Effector CD4-positive, alpha-beta T cell (primary cell): ENCODE measurements around the gene C11orf65.

Experiments
- DNase-seq: peaks from one replicate; pipeline ENCODE4 v3.0.0-alpha.2; 2020

The C11orf65 gene

DNA sequence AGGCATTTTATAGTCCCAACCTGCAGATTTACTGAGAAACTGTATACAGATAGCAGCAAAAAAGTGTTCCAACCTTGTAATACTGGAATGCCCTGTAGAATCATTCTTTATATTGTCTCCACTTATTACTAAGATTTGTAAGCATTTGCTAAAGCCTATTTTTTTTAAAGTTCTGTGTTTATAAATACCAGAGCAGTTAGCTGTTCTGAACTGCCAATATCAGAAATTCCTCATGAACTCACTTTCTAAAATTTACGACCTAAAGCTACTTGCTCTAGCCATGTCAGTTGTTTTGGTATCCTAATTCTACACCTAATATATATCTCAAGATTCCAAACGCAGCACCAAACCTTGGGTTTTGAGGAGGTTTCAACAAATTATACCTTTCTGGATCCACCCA, 103.2 kb downstream of the C11orf65 start:
- DNase-seq: no peak

DNA sequence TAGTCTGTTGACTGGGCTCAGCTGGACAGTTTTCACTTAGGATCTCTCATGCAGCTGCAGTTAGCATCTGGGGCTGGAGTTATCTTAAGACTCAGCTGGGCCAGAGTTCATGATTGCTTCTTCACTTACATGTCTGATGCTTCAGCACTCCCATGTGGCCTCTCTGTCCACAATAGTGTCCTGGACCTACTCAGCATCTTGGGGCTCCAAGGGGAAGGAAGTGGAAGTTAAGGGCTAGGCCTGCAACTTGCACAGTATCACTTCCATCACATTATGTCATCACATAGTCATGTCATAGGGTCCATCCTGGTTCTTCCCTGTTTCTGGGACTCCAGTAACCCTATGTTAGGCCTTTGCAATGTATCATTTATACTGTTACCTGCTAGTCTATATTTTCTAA, 115.9 kb downstream of the C11orf65 start:
- DNase-seq: no peak

DNA sequence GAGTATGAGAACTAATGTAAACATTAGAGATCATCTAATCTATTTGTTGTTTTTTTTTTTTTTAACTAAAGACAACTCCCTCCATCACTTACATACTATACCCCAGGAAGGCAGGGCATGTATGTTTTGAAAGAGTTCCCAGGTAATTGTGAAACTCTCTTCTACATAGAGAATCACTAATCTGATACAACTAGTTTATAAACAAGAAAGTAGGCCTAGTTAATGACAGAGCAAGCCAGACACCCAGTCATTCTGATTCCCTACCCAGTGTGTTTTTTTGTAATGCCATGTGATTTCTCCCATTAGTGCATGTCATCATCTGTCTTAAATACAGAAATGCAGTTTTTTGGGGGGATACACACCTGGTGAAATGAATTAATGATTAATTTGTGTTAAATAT, 120.9 kb downstream of the C11orf65 start:
- no peak for DNase-seq

DNA sequence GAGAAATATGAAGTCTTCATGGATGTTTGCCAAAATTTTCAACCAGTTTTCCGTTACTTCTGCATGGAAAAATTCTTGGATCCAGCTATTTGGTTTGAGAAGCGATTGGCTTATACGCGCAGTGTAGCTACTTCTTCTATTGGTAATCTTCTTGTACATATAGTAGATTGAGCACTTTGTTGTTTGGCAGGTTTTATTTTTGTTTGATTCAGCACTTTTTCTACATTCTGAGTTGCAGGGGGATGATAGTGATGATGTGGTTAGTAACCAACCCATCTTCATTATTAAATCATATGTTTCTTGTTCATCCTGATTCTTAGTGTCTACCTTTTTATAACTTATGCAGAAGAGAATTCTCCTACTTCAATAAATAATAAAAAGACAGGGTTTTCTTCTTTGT, 121.6 kb downstream of the C11orf65 start:
- DNase-seq: no peak

DNA sequence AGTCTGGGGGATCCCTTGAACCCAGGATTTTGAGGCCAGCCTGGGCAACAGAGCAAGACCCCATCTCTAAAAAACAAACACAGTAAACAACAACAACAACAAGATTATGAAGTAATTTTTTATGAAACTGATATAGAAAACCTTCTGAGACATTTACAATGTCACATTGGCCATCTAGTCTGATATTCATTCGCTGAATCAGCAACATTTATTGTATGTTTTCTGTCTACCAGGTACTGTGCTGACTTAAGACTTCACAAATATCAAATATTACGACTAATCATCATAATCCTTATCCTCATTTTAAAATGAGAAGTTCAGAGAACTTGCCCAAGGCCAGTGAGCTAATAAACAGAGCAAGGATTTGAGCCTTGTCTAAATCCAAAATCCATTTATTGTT, 123.6 kb downstream of the C11orf65 start:
- no peak for DNase-seq

DNA sequence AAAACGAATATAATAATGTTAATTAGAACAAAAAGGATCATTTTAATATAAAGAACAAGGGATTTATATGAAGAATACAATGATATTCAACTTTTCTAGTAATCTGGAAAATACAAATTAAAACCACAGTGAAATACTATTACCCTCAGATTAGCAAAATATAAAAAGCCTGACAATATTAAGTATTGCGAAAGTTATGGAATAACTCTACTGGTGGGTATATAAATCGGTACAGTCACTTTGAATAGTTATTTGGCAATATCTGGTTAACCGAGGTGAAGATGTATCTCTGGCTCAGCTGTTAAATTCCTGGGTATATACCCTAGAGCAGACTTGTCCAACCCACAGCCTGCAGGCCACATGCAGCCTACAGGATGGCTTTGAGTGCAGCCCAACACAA, 125.7 kb downstream of the C11orf65 start:
- DNase-seq: no peak

DNA sequence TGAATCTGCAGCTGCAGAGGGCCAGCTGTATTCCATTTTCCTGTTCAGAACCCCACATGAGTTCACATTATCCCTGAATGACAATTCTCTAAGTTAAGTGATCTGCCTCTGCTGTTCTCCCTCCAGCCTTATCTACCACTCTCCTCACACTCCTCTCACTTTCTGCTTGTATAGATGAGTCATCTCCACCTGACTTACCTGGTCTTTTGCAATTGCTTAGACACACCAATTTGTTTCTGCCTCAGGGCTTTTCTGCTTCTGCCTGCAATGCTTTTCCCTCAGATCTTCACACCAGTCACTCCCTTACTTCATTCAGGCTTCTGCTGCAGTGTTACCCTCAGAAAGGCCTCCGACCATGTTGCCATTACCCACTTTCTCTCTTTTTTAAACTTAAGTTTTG, 126.4 kb downstream of the C11orf65 start:
- DNase-seq: no peak

DNA sequence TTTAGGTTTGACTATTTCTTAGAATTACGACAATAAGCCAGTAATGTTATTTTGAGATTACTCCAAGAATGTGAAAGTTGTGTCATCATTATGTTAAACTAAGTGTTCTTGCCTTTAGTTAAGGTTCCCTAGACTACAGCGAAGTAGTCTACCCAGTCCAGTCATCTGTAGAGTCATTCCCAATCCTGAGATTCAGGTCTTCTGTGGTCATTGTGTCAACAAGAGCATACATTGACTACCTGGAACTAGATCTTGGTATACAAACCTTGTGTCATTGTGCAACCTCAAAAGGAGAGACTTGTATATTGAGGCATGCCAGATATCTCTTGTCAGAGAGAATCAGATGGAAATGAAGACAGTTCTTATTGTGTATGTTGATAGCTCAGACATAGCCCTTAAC, 128.6 kb downstream of the C11orf65 start:
- DNase-seq: no peak

DNA sequence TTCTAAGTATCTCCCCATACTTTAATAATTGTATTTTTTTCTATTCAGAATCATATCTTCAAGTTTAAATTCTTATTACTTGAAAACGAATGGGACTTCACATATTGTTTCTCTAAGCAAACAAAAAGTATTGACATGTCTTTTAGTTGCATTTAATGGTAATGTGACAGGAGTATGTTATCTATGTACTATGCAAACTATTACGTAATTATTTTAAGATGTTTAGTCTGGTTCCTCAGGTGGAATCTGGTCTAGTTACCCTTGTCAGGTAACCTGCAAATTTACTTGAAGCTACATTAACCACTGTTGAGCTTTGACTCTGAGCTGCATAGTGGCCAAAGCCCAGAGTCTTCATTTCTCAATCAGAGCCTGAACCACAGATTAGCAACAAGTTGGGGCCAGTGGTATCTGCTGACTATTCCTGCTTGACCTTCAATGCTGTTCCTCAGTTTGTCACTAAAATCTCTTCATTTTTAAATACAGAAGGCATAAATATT, 133.9 kb downstream of the C11orf65 start:
- no peak for DNase-seq
